SU-DHL-6 (cell line): ENCODE data around the gene CLDN7.

Source experiments
- H2AFZ ChIP-seq: fragments of 200-600 bp; sonication (generic); 2 replicates; pipeline ENCODE4 v1.6.1; 2014; ENCODE audit warnings: low read depth, mild to moderate bottlenecking, moderate library complexity, mixed read lengths, antibody characterized with exemption, low read length; ENCODE audit not compliant: severe bottlenecking
- H3F3A ChIP-seq: fragments of 200-600 bp; shearing (Covaris generic); 2 replicates; pipeline ENCODE4 v1.6.0; 2016; ENCODE audit warnings: antibody characterized with exemption, mild to moderate bottlenecking; ENCODE audit not compliant: insufficient read depth
- H3K27ac ChIP-seq: fragments of 200-600 bp; sonication (generic); 2 replicates; pipeline ENCODE4 v1.5.1; 2016; ENCODE audit warnings: low read depth, mild to moderate bottlenecking, low read length, moderate library complexity, mixed read lengths
- H3K27me3 ChIP-seq: fragments of 200-600 bp; sonication (generic), shearing (Covaris generic); 2 replicates; pipeline ENCODE4 v1.6.0; 2014; ENCODE audit warnings: mild to moderate bottlenecking, low read length
- H3K36me3 ChIP-seq: fragments of 200-600 bp; sonication (generic); 2 replicates; pipeline ENCODE4 v1.6.1; 2014; ENCODE audit warnings: mild to moderate bottlenecking, low read length, mixed read lengths
- H3K4me2 ChIP-seq: fragments of 300-600, 200-600 bp; shearing (Covaris generic), sonication (generic); 2 replicates; pipeline ENCODE4 v1.6.0; 2014; ENCODE audit warnings: low read length, low read depth, mild to moderate bottlenecking; ENCODE audit not compliant: poor library complexity, severe bottlenecking
- H3K4me3 ChIP-seq: fragments of 200-600 bp; sonication (generic); 2 replicates; pipeline ENCODE4 v1.5.1; 2014; ENCODE audit warnings: antibody characterized with exemption, low read length, mild to moderate bottlenecking, mixed read lengths; ENCODE audit not compliant: insufficient read depth, poor library complexity, severe bottlenecking
- H3K79me2 ChIP-seq: fragments of 200-600 bp; sonication (generic); 2 replicates; pipeline ENCODE4 v1.6.1; 2014; ENCODE audit warnings: mild to moderate bottlenecking, low read length, moderate library complexity; ENCODE audit not compliant: insufficient read depth
- H3K9ac ChIP-seq: fragments of 200-600 bp; sonication (generic); 2 replicates; pipeline ENCODE4 v1.7.0; 2014; ENCODE audit warnings: mild to moderate bottlenecking, low read length
- H3K9me2 ChIP-seq: fragments of 200-600 bp; sonication (generic); replicated peaks from 2 replicates; pipeline ENCODE4 v1.6.1; 2014; ENCODE audit warnings: low read length; ENCODE audit not compliant: insufficient read depth
- H3K9me3 ChIP-seq: fragments of 200-600 bp; sonication (generic); 2 replicates; pipeline ENCODE4 v1.6.1; 2014; ENCODE audit warnings: low read length, mixed read lengths; ENCODE audit not compliant: insufficient read depth
- H4K20me1 ChIP-seq: fragments of 200-600 bp; sonication (generic); 2 replicates; pipeline ENCODE4 v1.6.1; 2014; ENCODE audit warnings: low read depth, mild to moderate bottlenecking, antibody characterized with exemption, low read length, moderate library complexity, mixed read lengths
- CTCF ChIP-seq: fragments of 200-600 bp; sonication (generic); IDR thresholded peaks from one replicate; pipeline ENCODE4 v1.5.1; 2017; ENCODE audit warnings: antibody characterized with exemption, mild to moderate bottlenecking, low read length, moderate library complexity; ENCODE audit not compliant: insufficient read depth, poor library complexity, severe bottlenecking
- EZH2phosphoT487 ChIP-seq: fragments of 200-600 bp; sonication (generic), shearing (Covaris generic); conservative IDR thresholded peaks from 2 replicates; pipeline ENCODE4 v1.6.1; 2018; ENCODE audit warnings: mild to moderate bottlenecking, antibody characterized with exemption, low read length, moderate library complexity, mixed read lengths

CLDN7 gene

GRCh38 chr17:7262935-7263800, 890 bp upstream of the CLDN7 start:
- no peak overlapping the region for H2AFZ ChIP-seq
- H3K4me3 ChIP-seq = no peak overlapping the region
- H3K79me2 ChIP-seq = no peaks in the 10 kb centered on the region
- no peak overlapping the region for H3K9ac ChIP-seq
- H3K9me3 ChIP-seq = no peaks in the 10 kb centered on the region
- H3K27me3 ChIP-seq = no peaks in the 10 kb centered on the region
- H4K20me1 ChIP-seq = no peaks in the 10 kb centered on the region
- H3F3A ChIP-seq = no peaks in the 10 kb centered on the region
- 0 out of 2 replicates have a peak, but pooled peaks cover 2% of the 10 kb centered on the region for H3K36me3 ChIP-seq
- H3K9me2 ChIP-seq = no peaks in the 10 kb centered on the region
- no peak overlapping the region for H3K4me2 ChIP-seq
- TF ChIP-seq EZH2phosphoT487 = no peak
- TF ChIP-seq CTCF = no peak
- no peak overlapping the region for H3K27ac ChIP-seq

GRCh38 chr17:7261379-7262191, 693 bp downstream of the CLDN7 start:
- Histone ChIP-seq H3K9ac (no peak overlapping the region), H3K79me2 (no peaks in the 10 kb centered on the region), H3K4me2 (no peak overlapping the region), H3K27ac (no peak overlapping the region), H2AFZ (no peak overlapping the region), H3K9me2 (no peaks in the 10 kb centered on the region), H4K20me1 (no peaks in the 10 kb centered on the region), H3K27me3 (no peaks in the 10 kb centered on the region), H3K9me3 (no peaks in the 10 kb centered on the region), H3K4me3 (no peak overlapping the region), H3F3A (no peaks in the 10 kb centered on the region), H3K36me3 (0 out of 2 replicates have a peak, but pooled peaks cover 2% of the 10 kb centered on the region)
- TF ChIP-seq CTCF (no peak), EZH2phosphoT487 (no peak)

DNA sequence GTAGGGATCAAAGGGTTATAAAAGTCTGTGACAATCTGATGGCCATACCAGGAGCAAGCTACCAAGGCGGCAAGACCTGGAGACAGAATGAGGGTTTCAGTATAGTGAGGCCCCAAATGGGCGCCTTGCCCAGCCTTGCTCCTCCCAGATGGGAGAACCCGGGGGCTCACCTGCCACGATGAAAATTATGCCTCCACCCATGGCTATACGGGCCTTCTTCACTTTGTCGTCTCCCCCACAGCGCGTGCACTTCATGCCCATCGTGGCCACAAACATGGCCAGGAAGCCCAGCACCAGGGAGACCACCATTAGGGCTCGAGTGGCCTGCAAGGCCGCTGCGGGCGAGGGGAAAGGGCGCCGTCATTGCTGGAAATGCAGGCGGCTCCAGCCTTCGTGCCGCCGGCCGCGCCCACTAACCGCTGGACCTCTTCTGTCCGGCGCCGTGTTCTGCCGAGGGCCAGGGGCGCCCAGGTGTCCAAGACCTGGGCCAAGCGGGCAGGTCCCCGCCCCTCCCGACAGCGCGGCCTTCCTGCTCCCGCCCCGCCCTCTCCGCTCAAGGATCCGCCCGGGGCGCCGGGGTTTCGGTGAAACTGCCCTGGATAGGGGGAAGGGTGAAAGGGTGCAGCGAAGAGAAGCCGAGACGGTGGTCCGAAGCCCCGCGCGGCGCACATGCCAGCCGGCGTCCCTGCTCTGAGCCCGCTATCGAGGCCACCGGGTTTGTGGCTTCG, 1.5 kb downstream of the CLDN7 start:
- no peak for TF ChIP-seq CTCF
- TF ChIP-seq EZH2phosphoT487 = no peak
- Histone ChIP-seq H4K20me1 (no peaks in the 10 kb centered on the region), H3K9me2 (no peaks in the 10 kb centered on the region), H3K4me2 (no peak overlapping the region), H3F3A (no peaks in the 10 kb centered on the region), H3K79me2 (no peaks in the 10 kb centered on the region), H3K27me3 (no peaks in the 10 kb centered on the region), H3K4me3 (no peak overlapping the region), H3K9me3 (no peaks in the 10 kb centered on the region), H2AFZ (no peak overlapping the region), H3K36me3 (0 out of 2 replicates have a peak, but pooled peaks cover 2% of the 10 kb centered on the region), H3K9ac (no peak overlapping the region), H3K27ac (no peak overlapping the region)
